Uterus (tissue), 4 donors: Measurements from ENCODE around the gene MIB2. TPM values are rescaled to one million over a fixed set of nuclear protein-coding genes. Genes with fewer than 3 reads are reported as not detected.
"Not testable (repeated sequence)": the region's sequence is repeated elsewhere in the genome, so short reads cannot be mapped to it uniquely, and the experiment has no call there.

Experiments
- DNase-seq, 2 donors: peaks; one replicate each; pipeline ENCODE4 v3.0.0-alpha.2; 2019 to 2020
- H3K27ac ChIP-seq, 2 donors: fragments of 200-600 bp; sonication (generic); 1 replicate in 1 of 2; 2 replicates in 1 of 2; pipeline ENCODE4 v1.5.1; 2016 to 2018
- H3K27me3 ChIP-seq, 2 donors: fragments of 200-600 bp; sonication (generic); one replicate each; pipeline ENCODE4 v1.5.1; 2018 to 2019; ENCODE audit warnings: control low read depth in 1 of 2
- H3K36me3 ChIP-seq, 2 donors: fragments of 200-600 bp; sonication (generic); one replicate each; pipeline ENCODE4 v1.5.1; 2019; ENCODE audit warnings: control low read depth in 1 of 2
- H3K4me1 ChIP-seq, 2 donors: fragments of 200-600 bp; sonication (generic); one replicate each; pipeline ENCODE4 v1.5.1; 2018 to 2019; ENCODE audit warnings: control low read depth in 1 of 2
- H3K4me3 ChIP-seq, 2 donors: fragments of 200-600 bp; sonication (generic); 1 replicate in 1 of 2; 2 replicates in 1 of 2; pipeline ENCODE4 v1.5.1; 2018 to 2019; ENCODE audit warnings: mild to moderate bottlenecking in 1 of 2
- H3K9me3 ChIP-seq, 2 donors: fragments of 200-600 bp; sonication (generic); one replicate each; pipeline ENCODE4 v1.5.1; 2019; ENCODE audit warnings: control low read depth in 1 of 2
- POLR2A ChIP-seq, 2 donors: fragments of 450-650 bp; IDR thresholded peaks; one replicate each; pipeline ENCODE4 v1.6.1; 2016; ENCODE audit warnings: antibody characterized with exemption in 2 of 2, mild to moderate bottlenecking in 1 of 2, moderate library complexity in 1 of 2
- intact Hi-C: fragments of 100-400 bp; cut with DNase I; formaldehyde crosslinking; loops from one replicate; pipeline ENCODE4 v1.15.1; 2023; ENCODE audit warnings: low total_unique reads
- total RNA-seq, 4 donors: library from RNA; depleted of rRNA in 3 of 4; stranded (reverse); fragments of >200 nt in 3 of 4; gene quantifications; one replicate each; pipeline versions ENCODE4 v1.1.0 to v1.2.4, GENCODE V29; 2014 to 2023
- TF ChIP-seq, protein P1 (sequence below), 4 experiments: fragments of 200-600 bp in 2 of 4; fragments of 450-650 bp in 2 of 4; sonication (generic) in 2 of 4; IDR thresholded peaks; one replicate each; pipeline ENCODE4 v1.5.1; 2016 to 2019; ENCODE audit warnings: antibody characterized with exemption in 4 of 4, mild to moderate bottlenecking in 2 of 4, moderate library complexity in 1 of 4
- donor health status: DM: yes; HTN: yes; CAD: no.

Gene MIB2
- total RNA-seq, 4 donors from 2014 or later: 43.0 to 78.2 (median 57.6) TPM

DNA sequence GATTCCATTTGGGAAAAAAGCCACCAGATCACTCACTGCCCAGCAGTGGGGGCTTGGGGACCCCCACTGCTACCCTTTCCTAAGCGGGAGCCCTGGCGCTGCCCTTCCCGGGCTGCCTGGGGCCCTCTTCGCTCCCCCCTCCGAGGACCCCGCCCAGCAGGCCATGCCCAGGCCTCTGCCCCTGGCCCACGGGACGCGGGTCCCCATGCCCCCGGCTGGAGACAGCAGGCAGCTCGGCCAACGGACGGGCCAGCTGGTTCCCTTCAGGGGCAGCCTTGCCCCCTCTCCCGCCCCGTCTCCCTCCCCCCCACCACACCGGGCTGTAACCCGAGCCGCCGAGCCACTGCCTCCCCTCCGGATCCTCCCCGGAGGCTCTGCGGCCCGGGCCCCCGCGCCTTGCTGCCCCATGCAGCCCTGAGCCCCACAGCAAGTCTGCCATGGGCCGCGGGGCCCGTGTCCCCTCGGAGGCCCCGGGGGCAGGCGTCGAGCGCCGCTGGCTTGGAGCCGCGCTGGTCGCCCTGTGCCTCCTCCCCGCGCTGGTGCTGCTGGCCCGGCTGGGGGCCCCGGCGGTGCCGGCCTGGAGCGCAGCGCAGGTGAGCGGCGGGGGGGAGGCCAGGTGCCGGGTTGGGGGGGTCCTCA, 16.6 kb downstream of the MIB2 start, which contains the start of gene MMP23B:
Gene MMP23B, plus strand, starts transcription at position 392 of the 639 bp plus-strand sequence. Its CDS starts 46 bp downstream, at position 438.
- intact Hi-C loops: no loop called here
- Histone ChIP-seq H3K36me3 (no peaks in the 10 kb centered on the region), H3K4me1 (no peaks in the 10 kb centered on the region), H3K4me3 (peak within 1 kb of the TSS; percentile 10 to 21), H3K9me3 (no peaks in the 10 kb centered on the region), H3K27me3 (peaks cover 0 to 15% of the 10 kb centered on the region in 2 donors), H3K27ac (peak within 1 kb of the TSS; percentile 68 to 72)
- TF ChIP-seq POLR2A (IDR thresholded peaks at IDR 0.05): no peak
- TF ChIP-seq, protein P1, sequence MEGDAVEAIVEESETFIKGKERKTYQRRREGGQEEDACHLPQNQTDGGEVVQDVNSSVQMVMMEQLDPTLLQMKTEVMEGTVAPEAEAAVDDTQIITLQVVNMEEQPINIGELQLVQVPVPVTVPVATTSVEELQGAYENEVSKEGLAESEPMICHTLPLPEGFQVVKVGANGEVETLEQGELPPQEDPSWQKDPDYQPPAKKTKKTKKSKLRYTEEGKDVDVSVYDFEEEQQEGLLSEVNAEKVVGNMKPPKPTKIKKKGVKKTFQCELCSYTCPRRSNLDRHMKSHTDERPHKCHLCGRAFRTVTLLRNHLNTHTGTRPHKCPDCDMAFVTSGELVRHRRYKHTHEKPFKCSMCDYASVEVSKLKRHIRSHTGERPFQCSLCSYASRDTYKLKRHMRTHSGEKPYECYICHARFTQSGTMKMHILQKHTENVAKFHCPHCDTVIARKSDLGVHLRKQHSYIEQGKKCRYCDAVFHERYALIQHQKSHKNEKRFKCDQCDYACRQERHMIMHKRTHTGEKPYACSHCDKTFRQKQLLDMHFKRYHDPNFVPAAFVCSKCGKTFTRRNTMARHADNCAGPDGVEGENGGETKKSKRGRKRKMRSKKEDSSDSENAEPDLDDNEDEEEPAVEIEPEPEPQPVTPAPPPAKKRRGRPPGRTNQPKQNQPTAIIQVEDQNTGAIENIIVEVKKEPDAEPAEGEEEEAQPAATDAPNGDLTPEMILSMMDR (IDR thresholded peaks at IDR 0.05): no peak
- DNase-seq: no peak

DNA sequence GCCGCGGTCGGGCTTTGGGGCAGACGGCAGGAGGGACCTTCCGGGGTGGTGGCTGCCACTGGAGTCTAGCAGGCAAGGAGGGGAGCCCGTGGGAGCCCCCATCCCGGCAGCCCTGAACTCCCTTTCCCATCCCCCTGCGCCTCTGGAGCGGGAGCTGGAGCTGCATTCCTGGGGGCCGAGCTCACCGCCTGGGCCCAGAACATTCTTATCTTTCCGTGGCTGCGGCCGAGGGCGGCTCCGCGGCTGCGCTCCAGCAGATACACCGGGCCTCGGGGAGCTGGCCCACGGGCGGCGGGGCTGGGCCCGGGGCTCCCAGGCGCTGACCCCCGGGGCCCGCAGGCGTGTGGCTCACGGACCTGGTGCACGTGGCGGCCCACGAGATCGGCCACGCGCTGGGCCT, 18.1 kb downstream of the MIB2 start:
- DNase-seq, H3K27ac ChIP-seq, H3K4me3 ChIP-seq, H3K4me1 ChIP-seq, H3K36me3 ChIP-seq, intact Hi-C loops, H3K9me3 ChIP-seq: not testable (repeated sequence)
- peaks cover 0 to 15% of the 10 kb centered on the region in 2 donors for H3K27me3 ChIP-seq

DNA sequence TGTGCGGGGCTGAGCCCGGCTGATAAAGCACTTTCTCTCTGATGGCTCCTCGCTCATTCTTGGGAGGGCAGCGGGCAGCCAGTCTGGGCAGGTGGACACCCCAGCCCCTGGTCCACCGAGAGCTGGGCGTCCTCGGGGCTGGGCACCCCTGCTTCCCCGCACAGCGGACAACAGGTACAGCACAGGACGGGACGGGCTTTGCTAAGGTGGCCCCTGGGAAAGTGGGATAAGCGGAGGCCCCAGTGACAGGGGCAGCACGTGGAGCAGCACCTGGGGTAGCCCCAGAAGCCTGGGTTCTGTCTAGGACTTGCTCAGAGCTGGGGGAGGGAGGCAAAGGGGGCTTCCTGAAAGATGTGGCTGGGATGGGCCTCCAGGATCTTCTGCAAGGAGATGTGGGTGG, 19.3 kb downstream of the MIB2 start:
- peaks cover 0 to 15% of the 10 kb centered on the region in 2 donors for H3K27me3 ChIP-seq
- H3K4me1 ChIP-seq, H3K9me3 ChIP-seq, H3K4me3 ChIP-seq, intact Hi-C loops, H3K27ac ChIP-seq, H3K36me3 ChIP-seq: not testable (repeated sequence)
- peak in 1 of 2 donors; percentile 14 for DNase-seq

DNA sequence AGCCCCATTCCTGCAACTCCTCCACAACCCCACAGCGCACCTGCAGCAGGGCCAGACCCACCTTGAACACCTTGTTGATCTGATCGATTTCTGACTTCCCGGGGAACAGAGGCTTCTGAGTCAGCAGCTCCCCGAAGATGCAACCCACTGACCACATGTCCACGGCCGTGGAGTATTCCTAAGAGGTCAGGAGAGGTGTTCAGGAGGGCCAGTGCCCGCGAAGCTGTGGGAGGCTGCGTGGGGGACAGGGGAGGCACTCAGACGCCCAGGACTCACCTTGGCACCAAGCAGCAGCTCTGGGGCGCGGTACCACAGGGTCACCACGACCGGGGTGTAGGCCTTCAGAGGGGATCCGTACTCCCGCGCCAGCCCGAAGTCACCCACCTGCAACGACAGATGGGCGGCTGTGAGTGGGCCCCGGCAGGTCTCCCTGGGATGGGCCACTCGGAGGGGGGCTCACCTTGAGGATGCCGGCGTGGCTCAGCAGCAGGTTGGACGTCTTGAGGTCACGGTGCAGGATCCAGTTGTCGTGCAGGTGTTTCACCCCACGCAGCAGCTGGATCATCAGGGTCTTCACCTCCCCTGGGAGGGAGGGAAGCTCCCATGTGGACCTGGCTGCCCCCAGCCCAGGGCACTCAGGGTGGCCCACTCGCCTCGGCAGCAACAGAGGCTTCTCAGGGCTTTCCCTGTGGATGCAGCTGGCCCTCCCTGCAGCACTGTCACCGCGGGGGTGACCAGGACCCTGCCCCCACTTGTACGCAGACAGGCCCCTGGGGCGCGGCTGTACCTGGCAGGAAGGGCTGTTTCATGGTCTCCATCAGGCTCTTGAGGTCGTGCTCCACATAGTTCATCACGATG, 21.6 kb downstream of the MIB2 start:
- DNase-seq, H3K27me3 ChIP-seq, H3K36me3 ChIP-seq, intact Hi-C loops, H3K9me3 ChIP-seq, H3K4me1 ChIP-seq, H3K4me3 ChIP-seq, H3K27ac ChIP-seq: not testable (repeated sequence)

DNA sequence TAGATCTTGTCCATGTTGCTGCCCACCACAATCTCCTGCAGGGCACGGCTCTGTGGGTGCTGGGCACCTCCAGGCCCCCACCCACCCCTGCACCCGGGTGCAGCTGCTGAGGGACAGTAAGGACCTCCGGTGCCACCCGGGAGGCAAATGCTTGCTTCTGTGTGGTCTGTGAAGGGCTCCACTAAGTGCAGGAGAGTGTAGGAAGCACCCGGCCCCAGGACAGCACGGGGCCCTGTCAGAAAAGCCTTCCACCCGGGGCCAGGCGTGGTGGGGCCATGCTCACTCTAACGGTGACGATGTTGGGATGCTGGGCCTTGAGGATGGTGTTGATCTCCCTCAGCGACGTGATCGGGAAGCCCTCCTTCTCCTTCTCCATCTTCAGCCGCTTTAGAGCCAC, 22.2 kb downstream of the MIB2 start:
- H3K4me3 ChIP-seq, H3K9me3 ChIP-seq, H3K27me3 ChIP-seq, H3K36me3 ChIP-seq, H3K27ac ChIP-seq, H3K4me1 ChIP-seq, intact Hi-C loops: not testable (repeated sequence)
- DNase-seq: peak in 1 of 2 donors; percentile 7

DNA sequence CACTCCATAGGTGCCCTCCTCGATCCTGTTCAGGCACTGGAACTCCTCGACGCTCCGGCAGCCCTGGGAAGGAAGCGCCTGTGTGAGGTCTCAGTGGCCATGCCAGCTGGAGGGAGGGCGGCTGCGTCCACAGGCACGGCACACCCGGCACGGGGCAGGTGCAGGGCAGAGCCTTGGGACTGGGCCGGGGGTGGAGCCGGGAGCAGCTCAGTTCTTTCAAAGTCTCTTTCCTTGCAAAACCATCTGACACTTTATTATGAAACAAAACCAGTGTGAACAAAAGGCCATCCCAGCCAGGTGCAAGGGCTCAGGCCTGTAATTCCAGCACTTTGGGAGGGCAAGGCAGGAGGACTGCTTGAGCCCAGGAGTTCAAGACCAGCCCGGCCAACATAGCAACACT, 23.2 kb downstream of the MIB2 start:
- H3K27ac ChIP-seq: not testable (repeated sequence)

DNA sequence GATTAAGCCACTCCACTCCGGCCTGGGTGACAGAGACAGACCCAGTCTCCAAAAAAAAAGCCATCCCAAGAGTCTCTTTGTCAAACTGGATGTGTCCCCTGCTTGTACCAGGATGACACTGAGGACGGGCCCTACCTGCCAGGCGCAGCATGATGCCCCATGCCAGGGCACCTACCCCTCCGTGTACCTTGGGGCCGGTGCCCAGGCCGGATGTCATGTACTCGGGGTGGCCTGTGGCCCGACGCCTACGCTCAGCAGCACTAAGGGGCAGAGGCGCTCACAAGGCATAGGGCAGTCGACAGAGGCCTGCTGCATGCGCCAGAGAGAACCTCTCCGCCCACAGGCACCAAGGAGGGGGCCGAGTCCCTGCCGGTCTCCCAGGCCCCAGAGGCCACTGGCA, 24.1 kb downstream of the MIB2 start:
- DNase-seq: peak; percentile 9 to 11
- H3K4me3 ChIP-seq, intact Hi-C loops, H3K27ac ChIP-seq, H3K27me3 ChIP-seq, H3K9me3 ChIP-seq, H3K4me1 ChIP-seq, H3K36me3 ChIP-seq: not testable (repeated sequence)

More for the DNA sequence above, 23.2 kb downstream of the MIB2 start:
- intact Hi-C loops, H3K36me3 ChIP-seq, H3K27me3 ChIP-seq, H3K9me3 ChIP-seq, H3K4me1 ChIP-seq, H3K4me3 ChIP-seq: not testable (repeated sequence)
- DNase-seq: peak in 1 of 2 donors; percentile 5

DNA sequence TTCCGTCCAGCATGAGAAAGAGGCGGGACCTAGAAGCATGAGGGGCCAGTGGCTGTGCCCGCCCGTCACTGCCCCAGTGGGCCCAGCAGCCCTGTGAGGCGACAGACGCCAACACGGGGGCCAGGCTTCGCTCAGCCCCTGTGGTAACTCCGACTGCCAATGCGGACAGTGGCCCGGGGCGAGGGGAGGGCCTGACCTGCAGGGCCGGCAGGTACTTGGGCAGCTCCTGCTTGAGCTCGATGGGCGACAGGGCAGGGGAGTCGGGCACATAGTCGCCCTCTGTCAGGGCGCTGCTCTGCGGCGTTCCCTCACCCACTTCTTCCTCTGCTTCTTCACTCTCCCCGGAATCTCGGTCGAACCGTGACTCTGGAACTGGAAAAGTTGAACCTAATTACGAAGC, 24.8 kb downstream of the MIB2 start:
- DNase-seq: peak in 1 of 2 donors; percentile 4
- H3K27ac ChIP-seq, H3K27me3 ChIP-seq, H3K4me1 ChIP-seq, H3K4me3 ChIP-seq, H3K9me3 ChIP-seq, intact Hi-C loops, H3K36me3 ChIP-seq: not testable (repeated sequence)

DNA sequence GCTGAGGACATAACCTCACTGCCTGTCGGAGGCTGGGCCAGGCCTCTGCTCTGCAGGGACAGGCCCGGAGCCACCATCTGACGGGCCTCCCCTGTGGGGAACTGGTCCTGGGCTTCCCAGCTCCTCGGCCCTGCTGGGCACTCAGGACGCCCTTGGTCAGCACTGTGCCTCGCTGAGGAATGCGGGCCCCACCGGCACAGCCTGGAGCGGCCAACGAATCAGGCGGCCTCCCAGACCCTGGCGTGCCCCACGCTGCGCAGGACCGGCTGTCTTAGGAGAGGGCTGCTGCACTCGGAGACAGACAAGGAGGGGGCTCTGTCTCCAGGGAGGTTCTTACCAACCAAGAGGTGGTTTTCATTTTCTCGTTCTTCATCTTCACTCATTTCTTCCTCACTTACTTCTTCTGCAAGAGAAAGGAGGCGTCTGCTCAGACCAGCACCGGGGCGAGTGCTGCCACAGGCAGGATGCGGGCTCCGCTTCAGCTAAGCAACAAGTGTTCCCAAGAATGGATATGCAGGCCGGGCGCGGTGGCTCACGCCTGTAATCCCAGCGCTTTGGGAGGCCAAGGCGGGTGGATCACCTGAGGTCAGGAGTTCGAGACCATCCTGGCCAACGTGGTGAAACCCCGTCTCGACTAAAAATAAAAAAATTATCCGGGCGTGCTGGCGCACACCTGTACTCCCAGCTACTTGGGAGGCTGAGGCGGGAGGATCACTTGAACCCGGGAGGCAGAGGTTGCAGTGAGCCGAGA, 25.6 kb downstream of the MIB2 start:
- H3K36me3 ChIP-seq: not testable (repeated sequence)
- peak in 1 of 2 donors; percentile 4 for DNase-seq

DNA sequence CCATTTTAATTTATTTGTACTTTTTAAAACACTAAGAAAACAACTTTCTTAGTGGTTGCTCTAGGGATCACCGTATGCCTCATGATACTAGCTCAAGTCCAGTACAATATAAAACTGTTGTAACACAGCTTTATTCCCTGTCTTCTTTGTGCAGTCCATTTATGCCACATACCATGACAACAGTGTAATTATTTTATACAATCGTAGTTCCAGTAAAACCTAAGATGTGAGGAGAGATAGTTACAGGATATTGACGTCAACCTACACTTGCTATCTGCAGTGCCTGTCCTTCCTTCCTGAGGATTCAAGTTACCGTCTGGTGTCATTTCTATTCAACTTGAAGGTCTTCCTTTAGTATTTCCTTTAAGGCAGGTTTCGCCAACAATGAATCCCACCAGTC, 31.0 kb downstream of the MIB2 start:
- DNase-seq, H3K4me1 ChIP-seq, H3K27ac ChIP-seq, H3K36me3 ChIP-seq, intact Hi-C loops, H3K4me3 ChIP-seq, H3K9me3 ChIP-seq, H3K27me3 ChIP-seq: not testable (repeated sequence)

More for the DNA sequence above, 25.6 kb downstream of the MIB2 start:
- H3K4me3 ChIP-seq, H3K9me3 ChIP-seq, H3K4me1 ChIP-seq, H3K27me3 ChIP-seq, H3K27ac ChIP-seq, intact Hi-C loops: not testable (repeated sequence)

DNA sequence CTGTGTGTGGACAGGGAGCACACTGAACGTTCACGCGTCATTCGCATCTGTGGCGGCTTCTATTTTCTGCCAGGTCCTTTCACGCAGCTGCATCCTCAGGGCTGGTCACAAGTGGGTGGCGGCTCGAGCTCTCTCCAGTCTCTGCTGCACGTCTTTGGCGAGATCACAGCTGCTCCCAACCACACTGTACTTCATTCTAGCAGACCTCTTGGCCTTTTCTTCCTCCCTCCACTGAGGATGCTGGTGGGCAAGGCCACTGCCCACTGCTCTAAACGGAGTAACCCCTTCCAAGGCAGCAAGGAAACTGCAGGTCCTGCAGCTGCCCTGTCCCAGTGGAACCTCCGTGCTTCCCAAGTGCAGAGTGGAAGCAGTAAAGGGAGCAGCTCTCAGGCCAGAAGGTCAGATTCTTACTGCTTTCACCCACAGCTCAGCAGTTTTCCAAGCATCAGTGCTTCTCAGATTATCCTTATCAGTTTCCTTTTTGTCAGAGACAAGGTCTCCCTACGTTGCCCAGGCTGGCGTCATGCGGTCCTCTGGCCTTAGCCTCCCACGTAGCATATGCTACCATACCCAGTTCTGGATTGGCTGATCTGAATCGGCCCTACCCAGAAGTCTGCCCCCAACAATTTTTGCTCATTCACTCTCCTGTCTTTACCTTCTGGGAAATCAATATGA, 32.4 kb downstream of the MIB2 start:
- intact Hi-C loops, H3K27me3 ChIP-seq, H3K4me1 ChIP-seq, H3K9me3 ChIP-seq, DNase-seq, H3K27ac ChIP-seq, H3K36me3 ChIP-seq, H3K4me3 ChIP-seq: not testable (repeated sequence)
